ENCODE measurements around the gene KRTAP10-3.

The KRTAP10-3 gene

GRCh38 chr21:44531606-44532564 is 26.7 kb downstream of the KRTAP10-3 start:
- no peak overlapping the region for H3K4me3 ChIP-seq (ENCODE audit: low read depth, low read length)
- TF ChIP-seq, protein P1, sequence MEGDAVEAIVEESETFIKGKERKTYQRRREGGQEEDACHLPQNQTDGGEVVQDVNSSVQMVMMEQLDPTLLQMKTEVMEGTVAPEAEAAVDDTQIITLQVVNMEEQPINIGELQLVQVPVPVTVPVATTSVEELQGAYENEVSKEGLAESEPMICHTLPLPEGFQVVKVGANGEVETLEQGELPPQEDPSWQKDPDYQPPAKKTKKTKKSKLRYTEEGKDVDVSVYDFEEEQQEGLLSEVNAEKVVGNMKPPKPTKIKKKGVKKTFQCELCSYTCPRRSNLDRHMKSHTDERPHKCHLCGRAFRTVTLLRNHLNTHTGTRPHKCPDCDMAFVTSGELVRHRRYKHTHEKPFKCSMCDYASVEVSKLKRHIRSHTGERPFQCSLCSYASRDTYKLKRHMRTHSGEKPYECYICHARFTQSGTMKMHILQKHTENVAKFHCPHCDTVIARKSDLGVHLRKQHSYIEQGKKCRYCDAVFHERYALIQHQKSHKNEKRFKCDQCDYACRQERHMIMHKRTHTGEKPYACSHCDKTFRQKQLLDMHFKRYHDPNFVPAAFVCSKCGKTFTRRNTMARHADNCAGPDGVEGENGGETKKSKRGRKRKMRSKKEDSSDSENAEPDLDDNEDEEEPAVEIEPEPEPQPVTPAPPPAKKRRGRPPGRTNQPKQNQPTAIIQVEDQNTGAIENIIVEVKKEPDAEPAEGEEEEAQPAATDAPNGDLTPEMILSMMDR (IDR thresholded peaks at IDR 0.05; ENCODE audit: low read depth, low read length) = no peak

- TF ChIP-seq, protein P1 (IDR thresholded peaks at IDR 0.05; ENCODE audit: low read depth, low read length) = no peak
- no peak overlapping the region for H3K4me3 ChIP-seq (ENCODE audit: low read depth, low read length)
Observed at GRCh38 chr21:44530903-44531605, 27.5 kb downstream of the KRTAP10-3 start.

DNA sequence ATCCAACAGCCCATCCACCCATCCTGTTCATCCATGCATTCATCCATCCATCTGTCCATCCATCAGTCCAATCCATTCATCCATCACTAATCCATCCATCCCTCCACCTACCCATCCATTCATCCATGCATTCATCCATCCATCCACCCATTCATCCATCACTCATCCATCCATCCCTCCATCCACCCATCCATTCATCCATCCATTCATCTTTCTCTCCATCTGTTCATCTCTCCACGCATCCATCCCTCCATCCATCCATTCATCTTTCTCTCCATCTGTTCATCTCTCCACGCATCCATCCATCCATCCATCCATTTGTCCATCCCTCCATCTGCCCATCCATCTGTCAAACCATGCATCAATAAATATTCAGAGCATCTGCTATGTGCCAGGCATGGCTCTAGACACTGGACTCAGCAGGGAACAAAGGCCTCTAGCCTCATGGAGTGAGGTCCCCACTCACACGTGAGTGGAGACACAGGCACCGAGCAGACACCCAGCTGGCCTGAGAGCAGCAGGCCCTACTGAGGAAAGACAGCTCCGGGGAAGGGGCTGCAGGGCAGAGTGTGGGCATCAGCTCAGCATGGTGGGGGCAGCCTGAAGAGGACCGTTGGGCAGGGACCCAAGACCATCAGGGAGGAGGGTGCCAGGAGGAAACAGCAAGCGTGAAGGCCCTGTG is 28.2 kb downstream of the KRTAP10-3 start:
- TF ChIP-seq, protein P1 (IDR thresholded peaks at IDR 0.05; ENCODE audit: low read depth, low read length) = no peak
- H3K4me3 ChIP-seq (ENCODE audit: low read depth, low read length) = no peak overlapping the region

GRCh38 chr21:44529503-44530125 is 29.0 kb downstream of the KRTAP10-3 start:
- TF ChIP-seq, protein P1 (IDR thresholded peaks at IDR 0.05; ENCODE audit: low read depth, low read length) = no peak
- no peak overlapping the region for H3K4me3 ChIP-seq (ENCODE audit: low read depth, low read length)

GRCh38 chr21:44529011-44529421 is 29.6 kb downstream of the KRTAP10-3 start:
- TF ChIP-seq, protein P1 (IDR thresholded peaks at IDR 0.05; ENCODE audit: low read depth, low read length) = no peak
- no peak overlapping the region for H3K4me3 ChIP-seq (ENCODE audit: low read depth, low read length)

DNA sequence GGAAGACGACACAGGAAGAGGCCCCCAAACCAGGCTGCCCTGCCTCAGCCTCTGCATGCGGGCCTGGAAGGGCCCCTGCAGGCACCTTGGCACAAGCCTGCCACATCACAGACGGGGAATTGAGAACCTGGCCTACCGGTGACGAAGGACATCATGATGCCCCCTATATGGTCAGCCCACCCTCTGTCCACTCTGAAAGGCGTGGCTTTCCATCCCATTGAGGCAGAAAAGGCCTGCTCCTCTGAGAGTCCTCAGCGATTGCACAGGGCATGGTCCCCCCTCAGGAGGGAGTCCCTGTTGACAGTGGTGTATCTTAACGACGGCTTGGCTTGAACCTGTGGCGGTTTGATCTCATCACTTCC is 30.0 kb downstream of the KRTAP10-3 start:
- no peak overlapping the region for H3K4me3 ChIP-seq (ENCODE audit: low read depth, low read length)
- TF ChIP-seq, protein P1 (IDR thresholded peaks at IDR 0.05; ENCODE audit: low read depth, low read length) = no peak
